Measurements from ENCODE around the gene CAMK2A.

Gene CAMK2A

DNA sequence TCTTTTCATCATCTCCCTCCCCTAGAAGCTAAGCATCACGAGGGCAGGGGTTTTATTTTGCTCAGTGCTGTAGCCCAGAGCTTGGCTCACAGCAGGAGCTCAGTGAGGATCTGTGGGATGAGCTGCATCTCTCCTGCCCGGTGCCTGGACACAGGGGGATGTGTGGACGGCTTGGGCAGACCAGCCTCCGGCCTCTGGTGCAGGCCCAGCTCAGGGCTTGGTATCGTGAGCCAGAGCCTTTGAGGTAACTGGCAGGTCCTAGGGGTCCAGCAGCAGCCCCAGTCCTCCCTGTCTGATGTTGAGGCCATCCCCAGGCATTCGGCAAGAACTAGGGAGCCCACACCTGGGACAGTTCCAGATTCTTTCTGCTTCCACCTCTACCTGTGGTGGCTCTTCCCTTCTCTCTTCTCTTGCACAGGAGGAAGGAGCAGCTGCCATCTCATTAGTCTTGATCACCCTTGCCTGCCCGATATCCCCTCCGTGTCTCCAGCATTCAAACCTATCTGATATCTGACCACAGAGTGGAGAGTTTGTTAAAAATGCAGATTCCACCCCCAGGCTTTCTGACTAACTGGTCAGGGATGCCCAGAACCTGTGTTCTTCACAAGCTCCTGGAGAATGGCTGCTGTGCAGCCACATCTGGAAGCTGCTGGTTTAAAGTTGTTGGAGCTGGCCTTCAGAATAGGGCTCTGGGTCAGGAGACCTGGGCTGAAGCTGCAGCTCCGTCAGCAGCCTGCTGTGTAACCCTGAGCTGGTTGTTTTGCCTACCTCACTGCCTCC is 107.6 kb downstream of the CAMK2A start:
- Mint-ChIP-seq H3K27me3 (peaks cover 23% of the 10 kb centered on the region), H3K36me3 (ENCODE audit: insufficient read depth) (peaks cover 2% of the 10 kb centered on the region), H3K9me3 (no peaks in the 10 kb centered on the region), H3K4me1 (no peaks in the 10 kb centered on the region), H3K4me3 (no peak overlapping the region), H3K27ac (ENCODE audit: low read depth) (no peak overlapping the region)
- DNase-seq (ENCODE audit: low spot score in 2 of 2) (no peak), ATAC-seq (replicated peaks; ENCODE audit: extremely low read depth, poor library complexity, severe bottlenecking) (no peak)

DNA sequence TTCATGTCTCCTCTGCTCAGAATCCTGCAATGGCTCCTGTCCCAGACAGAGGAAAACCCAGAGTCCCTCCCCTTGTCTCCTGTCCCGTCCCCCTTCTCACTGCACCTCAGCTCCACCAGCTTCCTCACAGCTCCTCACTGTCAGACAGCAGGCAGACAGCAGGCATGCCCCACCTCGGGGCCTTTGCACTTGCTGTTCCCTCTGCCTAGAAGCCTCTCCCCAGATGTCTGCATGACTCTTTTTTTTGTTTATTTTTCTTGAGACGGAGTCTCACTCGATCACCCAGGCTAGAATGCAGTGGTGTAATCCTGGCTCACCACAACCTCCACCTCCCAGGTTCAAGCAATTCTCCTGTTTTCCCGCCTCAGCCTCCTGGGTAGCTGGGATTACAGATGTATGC is 108.5 kb downstream of the CAMK2A start:
- Mint-ChIP-seq H3K36me3 (ENCODE audit: insufficient read depth) (peaks cover 2% of the 10 kb centered on the region), H3K27ac (ENCODE audit: low read depth) (no peak overlapping the region), H3K4me1 (no peaks in the 10 kb centered on the region), H3K4me3 (no peak overlapping the region), H3K9me3 (no peaks in the 10 kb centered on the region), H3K27me3 (peaks cover 32% of the 10 kb centered on the region)
- ATAC-seq (replicated peaks; ENCODE audit: extremely low read depth, poor library complexity, severe bottlenecking) (no peak), DNase-seq (ENCODE audit: low spot score in 2 of 2) (no peak)

DNA sequence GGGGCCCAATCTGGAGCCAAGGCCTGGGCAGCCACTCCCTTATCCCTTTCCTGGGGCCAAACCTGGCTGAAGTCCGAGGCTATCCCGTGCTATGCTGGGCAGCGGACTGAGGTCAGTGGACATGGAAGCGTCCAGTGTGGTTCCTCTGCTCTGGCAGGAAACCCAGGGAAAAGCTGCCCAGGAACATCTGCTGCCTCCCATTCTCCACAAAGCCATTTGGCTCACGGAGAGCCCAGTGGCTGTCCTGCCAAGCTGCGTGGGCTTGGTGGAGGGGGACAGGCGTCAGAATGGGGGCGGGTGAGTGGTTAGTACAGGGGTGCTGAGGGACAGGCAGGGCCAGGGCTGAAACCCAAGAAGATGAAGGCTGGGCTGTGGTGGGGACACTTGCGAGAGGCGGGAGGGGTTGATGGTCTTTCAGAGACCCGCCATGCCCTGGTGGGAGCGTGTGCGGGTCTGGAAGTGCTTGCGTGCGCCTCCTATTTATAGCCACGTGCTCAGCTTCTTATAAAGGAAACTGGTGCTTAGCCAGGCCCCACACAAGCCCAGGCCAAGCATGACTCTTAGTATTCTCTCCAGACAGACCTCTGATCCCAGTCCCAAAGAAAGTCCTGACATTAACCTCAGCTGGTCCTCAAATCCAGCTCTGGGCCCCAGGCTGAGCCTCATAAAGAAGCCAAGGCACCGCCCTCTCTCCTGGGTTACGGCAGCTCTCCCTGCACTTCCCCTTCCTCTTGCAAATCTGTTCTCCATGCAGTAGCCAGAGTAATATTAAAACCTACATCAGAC is 109.1 kb downstream of the CAMK2A start:
- DNase-seq (ENCODE audit: low spot score in 2 of 2), result no peak
- Mint-ChIP-seq H3K4me3 (no peak overlapping the region), H3K27me3 (peaks cover 38% of the 10 kb centered on the region), H3K36me3 (ENCODE audit: insufficient read depth) (peaks cover 2% of the 10 kb centered on the region), H3K27ac (ENCODE audit: low read depth) (no peak overlapping the region), H3K9me3 (no peaks in the 10 kb centered on the region), H3K4me1 (no peaks in the 10 kb centered on the region)
- no peak for ATAC-seq (replicated peaks; ENCODE audit: extremely low read depth, poor library complexity, severe bottlenecking)

DNA sequence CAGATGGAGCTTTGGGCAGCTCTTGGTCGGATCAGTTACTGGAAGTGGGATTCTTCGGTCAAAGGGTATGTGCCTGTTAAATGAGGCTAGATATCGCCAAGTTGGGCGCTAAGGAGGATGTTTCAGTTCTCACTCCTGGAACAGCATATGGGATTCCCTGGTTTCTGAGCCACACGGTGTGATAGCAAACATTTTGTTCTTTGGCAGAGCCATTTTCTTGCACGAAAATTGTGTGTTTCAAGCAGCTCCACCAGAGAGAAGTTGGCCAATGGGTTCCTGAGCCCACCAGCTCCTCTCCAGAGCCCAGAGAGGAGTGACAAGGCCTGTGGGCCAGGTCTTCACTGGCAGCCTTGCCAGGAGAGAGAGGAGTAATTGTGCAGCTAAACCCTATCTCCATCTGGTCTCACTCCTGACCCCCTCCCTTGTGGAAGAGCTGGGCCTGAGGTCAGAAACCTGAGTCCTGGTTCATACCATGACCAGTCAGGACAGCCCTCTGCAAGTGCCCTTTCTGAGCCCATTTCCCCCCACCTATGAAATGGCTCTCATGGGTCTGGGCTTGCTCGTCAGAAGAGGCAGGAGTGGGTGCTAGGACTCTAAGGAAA is 110.5 kb downstream of the CAMK2A start:
- Mint-ChIP-seq H3K27ac (ENCODE audit: low read depth) (no peak overlapping the region), H3K9me3 (no peaks in the 10 kb centered on the region), H3K4me1 (no peaks in the 10 kb centered on the region), H3K36me3 (ENCODE audit: insufficient read depth) (peaks cover 2% of the 10 kb centered on the region), H3K4me3 (no peak overlapping the region), H3K27me3 (peaks cover 43% of the 10 kb centered on the region)
- DNase-seq (ENCODE audit: low spot score in 2 of 2) (no peak), ATAC-seq (replicated peaks; ENCODE audit: extremely low read depth, poor library complexity, severe bottlenecking) (no peak)

DNA sequence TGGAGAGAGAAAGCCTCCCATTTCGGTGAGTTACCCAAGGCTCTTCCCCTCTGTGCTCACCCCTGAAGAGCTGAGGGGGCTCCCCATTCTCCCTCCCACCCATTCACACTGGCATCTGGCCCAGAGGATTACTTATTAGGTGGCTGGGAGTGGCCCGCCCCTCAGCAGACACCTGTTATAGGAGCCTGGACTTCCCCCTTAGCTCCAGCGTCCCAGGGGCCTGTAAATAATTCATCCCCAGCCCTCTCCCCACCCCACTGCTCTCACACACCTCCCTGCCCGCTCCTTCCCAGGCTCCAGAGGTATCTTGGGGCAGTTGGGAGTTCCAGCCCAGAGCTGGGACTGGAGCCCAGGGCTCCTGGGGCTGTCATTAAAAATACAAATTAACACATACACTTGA is 111.3 kb downstream of the CAMK2A start:
- DNase-seq (ENCODE audit: low spot score in 2 of 2), result no peak
- Mint-ChIP-seq H3K27me3 (peaks cover 44% of the 10 kb centered on the region), H3K4me1 (no peaks in the 10 kb centered on the region), H3K4me3 (no peak overlapping the region), H3K36me3 (ENCODE audit: insufficient read depth) (peaks cover under 1% of the 10 kb centered on the region), H3K9me3 (no peaks in the 10 kb centered on the region), H3K27ac (ENCODE audit: low read depth) (no peak overlapping the region)
- ATAC-seq (replicated peaks; ENCODE audit: extremely low read depth, poor library complexity, severe bottlenecking), result no peak

DNA sequence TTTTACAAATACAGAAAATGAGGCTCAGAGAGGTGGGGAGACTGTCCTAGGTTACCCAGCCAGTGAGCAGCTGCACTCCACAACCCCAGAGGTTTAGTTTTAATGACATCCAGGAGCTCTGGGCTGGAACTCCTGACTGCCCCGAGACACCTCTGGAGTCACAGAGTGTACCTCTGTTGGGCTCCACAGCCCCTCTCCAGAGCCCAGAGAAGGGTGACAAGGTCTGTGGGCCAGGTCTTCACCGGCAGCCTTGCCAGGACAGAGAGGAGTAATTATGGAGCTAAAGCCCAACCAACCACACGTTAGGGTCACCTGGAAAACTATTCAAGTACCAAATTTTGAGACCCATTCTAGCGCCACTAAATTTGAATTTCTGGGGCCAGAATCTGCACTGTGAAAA is 111.9 kb downstream of the CAMK2A start:
- ATAC-seq (replicated peaks; ENCODE audit: extremely low read depth, poor library complexity, severe bottlenecking) (no peak), DNase-seq (ENCODE audit: low spot score in 2 of 2) (no peak)
- Mint-ChIP-seq H3K36me3 (ENCODE audit: insufficient read depth) (no peaks in the 10 kb centered on the region), H3K27ac (ENCODE audit: low read depth) (no peak overlapping the region), H3K27me3 (peaks cover 46% of the 10 kb centered on the region), H3K4me1 (no peaks in the 10 kb centered on the region), H3K9me3 (no peaks in the 10 kb centered on the region), H3K4me3 (no peak overlapping the region)

DNA sequence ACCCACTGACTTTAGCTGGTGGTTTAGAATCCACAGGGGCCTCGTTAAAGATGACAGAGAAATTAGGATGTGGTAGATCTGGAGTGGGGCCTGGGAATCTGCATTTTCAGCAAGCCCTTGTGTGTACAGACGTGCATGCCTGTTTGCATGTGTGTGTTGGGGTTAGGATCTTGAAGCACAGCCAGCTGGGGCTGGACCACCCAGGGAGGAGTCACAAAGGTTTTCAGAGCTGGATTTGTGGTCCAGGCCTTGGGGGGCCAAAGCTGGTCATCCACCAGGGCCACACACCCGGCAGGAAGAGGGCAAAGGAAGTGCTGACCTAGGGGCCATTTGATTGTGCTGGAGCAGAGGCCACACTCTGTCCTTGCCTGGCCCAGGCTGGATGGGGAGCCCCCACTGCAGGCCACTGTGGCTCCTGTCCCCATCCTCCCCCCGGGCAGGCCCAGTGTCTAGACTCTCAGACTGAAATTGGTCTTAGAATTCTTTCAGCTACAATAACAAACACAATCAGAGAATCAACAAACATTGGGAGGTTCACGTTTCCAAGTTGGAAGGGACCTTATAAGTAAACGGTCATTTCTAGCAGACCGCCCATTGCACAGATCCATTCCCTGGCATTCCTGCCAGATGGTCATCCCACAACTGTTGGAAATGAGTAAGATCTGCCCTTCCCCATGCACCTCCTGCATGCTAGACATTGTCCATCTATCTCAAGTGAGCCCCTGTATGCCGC is 112.7 kb downstream of the CAMK2A start:
- Mint-ChIP-seq H3K27ac (ENCODE audit: low read depth) (no peak overlapping the region), H3K4me3 (no peak overlapping the region), H3K27me3 (peaks cover 46% of the 10 kb centered on the region), H3K4me1 (no peaks in the 10 kb centered on the region), H3K9me3 (no peaks in the 10 kb centered on the region), H3K36me3 (ENCODE audit: insufficient read depth) (no peaks in the 10 kb centered on the region)
- DNase-seq (ENCODE audit: low spot score in 2 of 2) (no peak), ATAC-seq (replicated peaks; ENCODE audit: extremely low read depth, poor library complexity, severe bottlenecking) (no peak)

DNA sequence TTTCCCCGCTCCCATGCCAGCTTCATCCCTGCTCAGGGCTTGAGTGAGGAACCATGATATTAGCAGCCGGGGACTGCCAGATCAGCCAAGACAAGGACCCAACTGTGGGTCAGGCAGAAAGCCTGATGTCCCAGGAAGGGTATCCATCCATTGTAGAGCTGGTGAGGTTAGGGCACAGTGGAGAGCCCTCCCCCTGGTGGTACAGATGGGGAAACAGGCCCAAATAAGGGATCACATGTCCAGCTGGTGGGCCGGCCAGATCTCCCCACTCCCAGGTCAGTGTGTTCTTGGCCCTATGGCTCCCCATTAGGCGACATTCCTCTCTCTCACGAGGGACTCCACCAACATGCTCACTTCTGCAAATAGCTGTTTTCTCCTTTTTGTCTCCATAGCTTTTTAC is 114.0 kb downstream of the CAMK2A start:
- ATAC-seq (replicated peaks; ENCODE audit: extremely low read depth, poor library complexity, severe bottlenecking), result no peak
- Mint-ChIP-seq H3K9me3 (no peaks in the 10 kb centered on the region), H3K4me1 (no peaks in the 10 kb centered on the region)

DNA sequence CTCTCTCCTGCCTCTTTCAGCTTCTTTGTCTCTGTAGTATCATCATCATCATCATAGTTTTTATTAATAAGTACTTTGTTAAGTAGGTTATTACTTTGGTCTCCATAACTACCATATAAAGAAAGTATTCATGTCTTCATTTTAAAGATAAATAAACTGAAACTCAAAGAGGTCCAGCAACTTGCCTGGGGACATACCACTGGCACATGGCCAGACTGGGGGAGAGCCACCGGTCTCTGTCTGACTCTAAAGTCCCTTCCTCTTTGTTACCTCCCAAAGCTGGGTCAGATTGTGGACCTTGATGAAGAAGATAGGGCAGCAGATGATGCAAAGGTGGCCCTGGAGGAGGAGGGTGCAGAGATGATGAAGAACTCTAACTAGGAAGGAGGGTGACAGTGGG is 114.5 kb downstream of the CAMK2A start:
- no peak for ATAC-seq (replicated peaks; ENCODE audit: extremely low read depth, poor library complexity, severe bottlenecking)
- no peak overlapping the region for H3K27ac Mint-ChIP-seq (ENCODE audit: low read depth)
- no peaks in the 10 kb centered on the region for H3K9me3 Mint-ChIP-seq
- H3K4me1 Mint-ChIP-seq, result no peaks in the 10 kb centered on the region
- peaks cover 54% of the 10 kb centered on the region for H3K27me3 Mint-ChIP-seq
- no peaks in the 10 kb centered on the region for H3K36me3 Mint-ChIP-seq (ENCODE audit: insufficient read depth)
- DNase-seq (ENCODE audit: low spot score in 2 of 2), result no peak
- H3K4me3 Mint-ChIP-seq, result no peak overlapping the region

More for the DNA sequence above, 114.0 kb downstream of the CAMK2A start:
- DNase-seq (ENCODE audit: low spot score in 2 of 2), result no peak
- Mint-ChIP-seq H3K4me3 (no peak overlapping the region), H3K27ac (ENCODE audit: low read depth) (no peak overlapping the region), H3K27me3 (peaks cover 49% of the 10 kb centered on the region), H3K36me3 (ENCODE audit: insufficient read depth) (no peaks in the 10 kb centered on the region)

DNA sequence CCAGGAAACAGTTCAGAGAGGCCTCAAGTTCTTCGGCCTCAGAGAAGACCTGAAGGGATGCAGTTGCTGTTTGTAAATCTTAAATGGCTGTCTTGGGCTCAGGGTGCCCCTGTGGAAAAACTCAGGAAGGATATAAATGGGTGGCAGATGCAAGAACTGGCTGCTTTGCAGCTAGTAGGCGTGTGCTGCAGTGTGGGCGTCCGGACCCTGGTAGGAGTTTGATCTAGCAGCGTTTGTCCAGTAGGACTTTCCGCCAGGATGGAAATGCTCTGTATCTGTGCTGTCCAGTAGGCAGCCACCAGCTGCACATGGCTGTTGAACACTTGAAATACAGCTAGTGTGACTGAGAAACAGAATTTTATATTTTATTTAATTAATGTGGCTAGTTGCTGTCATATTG is 115.3 kb downstream of the CAMK2A start:
- DNase-seq (ENCODE audit: low spot score in 2 of 2) (no peak), ATAC-seq (replicated peaks; ENCODE audit: extremely low read depth, poor library complexity, severe bottlenecking) (no peak)
- Mint-ChIP-seq H3K9me3 (no peaks in the 10 kb centered on the region), H3K36me3 (ENCODE audit: insufficient read depth) (no peaks in the 10 kb centered on the region), H3K27me3 (peaks cover 61% of the 10 kb centered on the region), H3K4me3 (no peak overlapping the region), H3K27ac (ENCODE audit: low read depth) (no peak overlapping the region), H3K4me1 (no peaks in the 10 kb centered on the region)

DNA sequence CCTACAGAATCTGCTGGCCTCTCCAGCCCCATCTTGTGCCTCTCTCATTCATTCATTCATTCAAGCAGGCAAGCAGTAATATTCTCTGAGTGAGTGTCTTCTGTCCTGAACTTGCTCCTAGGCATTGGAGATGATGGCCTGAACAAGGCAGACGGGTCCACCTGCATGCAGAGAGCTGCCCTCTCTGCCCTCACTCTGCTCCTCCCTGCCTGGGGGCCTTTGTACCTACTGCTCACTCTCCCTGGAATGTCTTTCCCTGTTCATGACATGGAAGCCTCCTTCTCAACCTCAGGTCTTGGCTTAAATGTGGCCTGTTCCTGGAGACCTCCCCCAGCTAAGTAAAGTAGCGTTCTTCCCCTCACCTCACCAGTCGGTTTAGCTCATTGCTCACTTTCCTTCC is 116.4 kb downstream of the CAMK2A start:
- Mint-ChIP-seq H3K4me1 (no peaks in the 10 kb centered on the region), H3K27me3 (peaks cover 72% of the 10 kb centered on the region), H3K36me3 (ENCODE audit: insufficient read depth) (no peaks in the 10 kb centered on the region), H3K27ac (ENCODE audit: low read depth) (no peak overlapping the region), H3K4me3 (no peak overlapping the region), H3K9me3 (no peaks in the 10 kb centered on the region)
- no peak for DNase-seq (ENCODE audit: low spot score in 2 of 2)
- ATAC-seq (replicated peaks; ENCODE audit: extremely low read depth, poor library complexity, severe bottlenecking), result no peak

DNA sequence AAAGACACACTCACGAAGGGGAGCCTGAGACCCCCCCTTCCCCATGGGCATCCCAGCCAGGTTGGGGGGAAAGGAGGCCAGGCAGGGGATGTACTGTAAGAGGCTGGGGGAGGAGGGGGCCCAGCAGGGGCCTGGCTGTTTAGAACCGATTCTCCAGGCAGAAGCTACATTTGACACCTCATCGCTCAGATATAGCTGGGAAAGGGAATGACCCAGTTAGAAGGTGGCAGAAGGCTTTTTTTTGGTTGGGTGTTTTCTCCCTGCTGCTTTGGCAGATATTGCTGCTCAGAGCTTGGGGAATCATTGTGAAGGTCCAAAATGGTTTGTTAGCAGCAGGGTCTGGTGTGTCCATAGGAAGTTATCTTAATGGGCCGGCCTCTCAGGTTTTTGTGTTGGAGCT is 117.0 kb downstream of the CAMK2A start:
- Mint-ChIP-seq H3K36me3 (ENCODE audit: insufficient read depth) (no peaks in the 10 kb centered on the region), H3K27ac (ENCODE audit: low read depth) (no peak overlapping the region), H3K27me3 (peaks cover 78% of the 10 kb centered on the region), H3K4me1 (no peaks in the 10 kb centered on the region), H3K4me3 (no peak overlapping the region), H3K9me3 (no peaks in the 10 kb centered on the region)
- DNase-seq (ENCODE audit: low spot score in 2 of 2) (no peak), ATAC-seq (replicated peaks; ENCODE audit: extremely low read depth, poor library complexity, severe bottlenecking) (no peak)

All from central memory CD8-positive, alpha-beta T cell (primary cell).